Gastroesophageal sphincter (tissue), 3 donors: Measurements from ENCODE around the gene CNN2.

Experiments used
- EP300 ChIP-seq: sonication (generic); formaldehyde crosslinking; IDR thresholded peaks from one replicate; pipeline ENCODE4 v1.6.1; 2017; ENCODE audit warnings: antibody characterized with exemption, mild to moderate bottlenecking
- POLR2A ChIP-seq, 2 donors: fragments of 450-650 bp; IDR thresholded peaks; one replicate each; pipeline ENCODE4 v1.6.1; 2017; ENCODE audit warnings: antibody characterized with exemption in 2 of 2, mild to moderate bottlenecking in 2 of 2, moderate library complexity in 1 of 2
- POLR2AphosphoS5 ChIP-seq: sonication (generic); formaldehyde crosslinking; IDR thresholded peaks from one replicate; pipeline ENCODE4 v1.6.1; 2017; ENCODE audit warnings: antibody characterized with exemption
- TF ChIP-seq, protein P1 (sequence below), 4 experiments: fragments of 200-600 bp in 2 of 4; fragments of 450-650 bp in 2 of 4; sonication (generic) in 1 of 4; IDR thresholded peaks; one replicate each; pipeline ENCODE4 v1.5.1; 2017 to 2019; ENCODE audit warnings: antibody characterized with exemption in 4 of 4, mild to moderate bottlenecking in 2 of 4, moderate library complexity in 2 of 4

DNA sequence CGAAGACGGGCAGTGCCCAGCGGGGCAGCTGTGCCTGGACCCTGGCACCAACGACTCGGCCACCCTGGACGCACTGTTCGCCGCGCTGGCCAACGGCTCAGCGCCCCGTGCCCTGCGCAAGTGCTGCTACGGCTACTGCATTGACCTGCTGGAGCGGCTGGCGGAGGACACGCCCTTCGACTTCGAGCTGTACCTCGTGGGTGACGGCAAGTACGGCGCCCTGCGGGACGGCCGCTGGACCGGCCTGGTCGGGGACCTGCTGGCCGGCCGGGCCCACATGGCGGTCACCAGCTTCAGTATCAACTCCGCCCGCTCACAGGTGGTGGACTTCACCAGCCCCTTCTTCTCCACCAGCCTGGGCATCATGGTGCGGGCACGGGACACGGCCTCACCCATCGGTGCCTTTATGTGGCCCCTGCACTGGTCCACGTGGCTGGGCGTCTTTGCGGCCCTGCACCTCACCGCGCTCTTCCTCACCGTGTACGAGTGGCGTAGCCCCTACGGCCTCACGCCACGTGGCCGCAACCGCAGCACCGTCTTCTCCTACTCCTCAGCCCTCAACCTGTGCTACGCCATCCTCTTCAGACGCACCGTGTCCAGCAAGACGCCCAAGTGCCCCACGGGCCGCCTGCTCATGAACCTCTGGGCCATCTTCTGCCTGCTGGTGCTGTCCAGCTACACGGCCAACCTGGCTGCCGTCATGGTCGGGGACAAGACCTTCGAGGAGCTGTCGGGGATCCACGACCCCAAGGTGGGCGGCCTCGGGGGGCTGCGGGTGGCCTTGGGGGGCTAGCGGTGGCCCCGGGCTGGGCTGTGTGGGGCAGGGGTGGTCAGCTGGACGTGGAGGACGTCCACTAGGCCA, 21.4 kb upstream of the CNN2 start:
- TF ChIP-seq POLR2A (IDR thresholded peaks at IDR 0.05) (no peak), POLR2AphosphoS5 (no peak), EP300 (no peak)
- TF ChIP-seq, protein P1, sequence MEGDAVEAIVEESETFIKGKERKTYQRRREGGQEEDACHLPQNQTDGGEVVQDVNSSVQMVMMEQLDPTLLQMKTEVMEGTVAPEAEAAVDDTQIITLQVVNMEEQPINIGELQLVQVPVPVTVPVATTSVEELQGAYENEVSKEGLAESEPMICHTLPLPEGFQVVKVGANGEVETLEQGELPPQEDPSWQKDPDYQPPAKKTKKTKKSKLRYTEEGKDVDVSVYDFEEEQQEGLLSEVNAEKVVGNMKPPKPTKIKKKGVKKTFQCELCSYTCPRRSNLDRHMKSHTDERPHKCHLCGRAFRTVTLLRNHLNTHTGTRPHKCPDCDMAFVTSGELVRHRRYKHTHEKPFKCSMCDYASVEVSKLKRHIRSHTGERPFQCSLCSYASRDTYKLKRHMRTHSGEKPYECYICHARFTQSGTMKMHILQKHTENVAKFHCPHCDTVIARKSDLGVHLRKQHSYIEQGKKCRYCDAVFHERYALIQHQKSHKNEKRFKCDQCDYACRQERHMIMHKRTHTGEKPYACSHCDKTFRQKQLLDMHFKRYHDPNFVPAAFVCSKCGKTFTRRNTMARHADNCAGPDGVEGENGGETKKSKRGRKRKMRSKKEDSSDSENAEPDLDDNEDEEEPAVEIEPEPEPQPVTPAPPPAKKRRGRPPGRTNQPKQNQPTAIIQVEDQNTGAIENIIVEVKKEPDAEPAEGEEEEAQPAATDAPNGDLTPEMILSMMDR (IDR thresholded peaks at IDR 0.05), result no peak
